Neural crest cell (in vitro differentiated cells): ENCODE results near the gene CREB3L2. TPM values are rescaled to one million over a fixed set of nuclear protein-coding genes. Genes with fewer than 3 reads are reported as not detected.
A peak's percentile ranks its signal among the peaks of the same experiment; 100 is the strongest.
"Not testable (repeated sequence)": the region's sequence is repeated elsewhere in the genome, so short reads cannot be mapped to it uniquely, and the experiment has no call there.

ENCODE experiments used
- DNase-seq: peaks from one replicate; pipeline ENCODE4 v3.0.0; 2021; ENCODE audit warnings: low read depth, mixed read lengths, low spot score
- H3K27ac Mint-ChIP-seq: one replicate; pipeline ENCODE4 v1.8.0; 2021; ENCODE audit warnings: mild to moderate bottlenecking, mixed read lengths; ENCODE audit not compliant: unreplicated experiment
- H3K27me3 Mint-ChIP-seq: 2 replicates; pipeline ENCODE4 v1.8.0; 2021; ENCODE audit warnings: low read depth, mild to moderate bottlenecking, mixed read lengths
- H3K36me3 Mint-ChIP-seq: 2 replicates; pipeline ENCODE4 v1.8.0; 2021; ENCODE audit warnings: low read depth, mild to moderate bottlenecking, mixed read lengths
- H3K4me1 Mint-ChIP-seq: 2 replicates; pipeline ENCODE4 v1.8.0; 2021; ENCODE audit warnings: mixed read lengths
- H3K4me3 Mint-ChIP-seq: one replicate; pipeline ENCODE4 v1.8.0; 2021; ENCODE audit warnings: mild to moderate bottlenecking, mixed read lengths
- H3K9me3 Mint-ChIP-seq: 2 replicates; pipeline ENCODE4 v1.8.0; 2021; ENCODE audit warnings: mixed read lengths
- total RNA-seq: library from RNA; stranded (reverse); gene quantifications from 2 replicates; pipeline ENCODE4 v1.2.1, GENCODE V29; 2021
- TF ChIP-seq, protein P1 (sequence below): fragments of 200-600 bp; sonication (generic); conservative IDR thresholded peaks from 2 replicates; pipeline ENCODE4 v1.5.0; 2021; ENCODE audit warnings: antibody characterized with exemption, mild to moderate bottlenecking

The CREB3L2 gene
- total RNA-seq, 1 donor from 2014 or later, result 51.9 TPM

- TF ChIP-seq, protein P1, sequence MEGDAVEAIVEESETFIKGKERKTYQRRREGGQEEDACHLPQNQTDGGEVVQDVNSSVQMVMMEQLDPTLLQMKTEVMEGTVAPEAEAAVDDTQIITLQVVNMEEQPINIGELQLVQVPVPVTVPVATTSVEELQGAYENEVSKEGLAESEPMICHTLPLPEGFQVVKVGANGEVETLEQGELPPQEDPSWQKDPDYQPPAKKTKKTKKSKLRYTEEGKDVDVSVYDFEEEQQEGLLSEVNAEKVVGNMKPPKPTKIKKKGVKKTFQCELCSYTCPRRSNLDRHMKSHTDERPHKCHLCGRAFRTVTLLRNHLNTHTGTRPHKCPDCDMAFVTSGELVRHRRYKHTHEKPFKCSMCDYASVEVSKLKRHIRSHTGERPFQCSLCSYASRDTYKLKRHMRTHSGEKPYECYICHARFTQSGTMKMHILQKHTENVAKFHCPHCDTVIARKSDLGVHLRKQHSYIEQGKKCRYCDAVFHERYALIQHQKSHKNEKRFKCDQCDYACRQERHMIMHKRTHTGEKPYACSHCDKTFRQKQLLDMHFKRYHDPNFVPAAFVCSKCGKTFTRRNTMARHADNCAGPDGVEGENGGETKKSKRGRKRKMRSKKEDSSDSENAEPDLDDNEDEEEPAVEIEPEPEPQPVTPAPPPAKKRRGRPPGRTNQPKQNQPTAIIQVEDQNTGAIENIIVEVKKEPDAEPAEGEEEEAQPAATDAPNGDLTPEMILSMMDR, result no peak
- Mint-ChIP-seq H3K27ac (no peak overlapping the region), H3K4me3 (no peak overlapping the region), H3K27me3 (no peaks in the 10 kb centered on the region), H3K36me3 (no peaks in the 10 kb centered on the region), H3K9me3 (peaks cover 12% of the 10 kb centered on the region), H3K4me1 (no peaks in the 10 kb centered on the region)
- DNase-seq, result no peak
Observed at GRCh38 chr7:138023618-138024342, 21.9 kb upstream of the CREB3L2 start.

- Mint-ChIP-seq H3K4me3 (no peak overlapping the region), H3K27ac (no peak overlapping the region), H3K27me3 (no peaks in the 10 kb centered on the region), H3K36me3 (no peaks in the 10 kb centered on the region), H3K9me3 (peaks cover 12% of the 10 kb centered on the region), H3K4me1 (no peaks in the 10 kb centered on the region)
- TF ChIP-seq, protein P1, result no peak
- DNase-seq, result no peak
Observed at GRCh38 chr7:138021889-138022288, 20.0 kb upstream of the CREB3L2 start.

- TF ChIP-seq, protein P1, result no peak
- H3K36me3 Mint-ChIP-seq, result no peaks in the 10 kb centered on the region
- no peak overlapping the region for H3K4me3 Mint-ChIP-seq
- H3K27ac Mint-ChIP-seq, result no peak overlapping the region
- H3K27me3 Mint-ChIP-seq, result no peaks in the 10 kb centered on the region
- DNase-seq, result no peak
- no peaks in the 10 kb centered on the region for H3K4me1 Mint-ChIP-seq
- H3K9me3 Mint-ChIP-seq, result peaks cover 4% of the 10 kb centered on the region
Observed at GRCh38 chr7:138017992-138018391, 16.1 kb upstream of the CREB3L2 start.

DNA sequence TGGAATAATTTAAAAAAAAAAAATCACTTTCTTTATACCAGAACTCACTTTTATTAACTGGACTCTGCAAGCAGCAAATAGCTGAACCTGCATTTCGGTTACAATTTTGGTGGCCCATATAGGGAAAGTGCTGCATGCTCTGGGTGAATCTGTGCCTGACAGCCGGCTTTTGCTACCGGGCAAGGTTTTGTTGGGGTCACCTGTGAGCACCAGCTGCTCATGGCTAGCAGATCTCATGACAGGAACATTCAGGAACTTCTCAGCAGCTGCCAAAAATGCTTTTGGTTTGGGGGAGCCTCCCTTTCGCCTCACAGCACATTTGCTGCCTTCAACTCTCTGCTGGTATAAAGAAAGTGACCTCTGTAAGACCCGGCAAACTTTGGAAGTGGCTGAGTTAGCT lies 13.2 kb upstream of the CREB3L2 start:
- Mint-ChIP-seq H3K36me3 (no peaks in the 10 kb centered on the region), H3K4me1 (no peaks in the 10 kb centered on the region), H3K27ac (peak overlapping the region; percentile 12), H3K9me3 (no peaks in the 10 kb centered on the region), H3K4me3 (no peak overlapping the region), H3K27me3 (no peaks in the 10 kb centered on the region)
- no peak for DNase-seq
- TF ChIP-seq, protein P1, result no peak

DNA sequence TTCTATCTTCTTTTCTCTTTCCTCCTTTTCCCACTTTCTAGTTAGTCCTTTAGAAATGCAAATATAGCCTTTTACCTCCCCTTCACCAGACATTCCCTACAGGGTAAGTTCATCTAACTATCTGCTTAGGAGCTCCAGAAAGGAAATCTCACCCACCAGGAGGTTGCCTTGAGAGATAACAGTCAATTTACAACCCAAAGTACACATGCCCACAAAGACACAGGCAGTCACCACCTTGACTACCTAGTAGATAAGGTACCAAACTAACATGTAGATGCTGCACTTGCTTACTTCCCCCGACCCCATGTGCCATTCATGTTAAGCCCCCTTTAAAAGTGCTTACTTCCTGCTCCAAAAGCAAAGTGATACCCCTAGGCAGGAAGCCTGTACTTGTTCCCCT lies 12.8 kb upstream of the CREB3L2 start:
- no peak for DNase-seq
- TF ChIP-seq, protein P1, result no peak
- Mint-ChIP-seq H3K27ac (no peak overlapping the region), H3K27me3 (no peaks in the 10 kb centered on the region), H3K9me3 (no peaks in the 10 kb centered on the region), H3K4me3 (no peak overlapping the region), H3K36me3 (no peaks in the 10 kb centered on the region), H3K4me1 (no peaks in the 10 kb centered on the region)

GRCh38 chr7:138014201-138014600 lies 12.3 kb upstream of the CREB3L2 start:
- not testable (repeated sequence) for H3K4me1 Mint-ChIP-seq, H3K27ac Mint-ChIP-seq, H3K36me3 Mint-ChIP-seq, DNase-seq, H3K4me3 Mint-ChIP-seq, H3K27me3 Mint-ChIP-seq, H3K9me3 Mint-ChIP-seq
